ENCODE measurements around the gene JAG2. TPM values are rescaled to one million over a fixed set of nuclear protein-coding genes. Genes with fewer than 3 reads are reported as not detected.

Gene JAG2
- total and polyA plus RNA-seq, 2 of the 4 experiments (the other 2 are of a cell fraction): 0.18 to 0.58 TPM

- BruUV-seq (replicated peaks): no TSS peak
- ATAC-seq (ENCODE audit: low read depth): no peak
- POLR2A ChIA-PET (ENCODE audit: unreplicated experiment): no interaction called here
- Histone ChIP-seq H3K9me1 (ENCODE audit: insufficient read depth, low read length) (no peaks in the 10 kb centered on the region), H4K91ac (ENCODE audit: insufficient read depth, low read depth, low read length) (no peak overlapping the region), H2BK120ac (ENCODE audit: low read depth, low read length) (no peak overlapping the region), H3K9ac (ENCODE audit: low read depth, low read length) (no peak overlapping the region), H2AK9ac (replicated peaks; ENCODE audit: low read depth, low read length, poor library complexity) (no peak overlapping the region), H4K8ac (ENCODE audit: low read depth in 2 of 2, low read length in 2 of 2) (no peak overlapping the region), H2BK20ac (ENCODE audit: low read depth, low read length) (no peak overlapping the region), H2BK15ac (ENCODE audit: low read depth, low read length) (no peak overlapping the region), H3K79me1 (ENCODE audit: low read depth in 1 of 2, low read length in 2 of 2) (no peaks in the 10 kb centered on the region), H2BK5ac (ENCODE audit: low read depth, low read length, poor library complexity, severe bottlenecking) (no peak overlapping the region), H4K20me1 (ENCODE audit: insufficient read depth, low read length) (peaks cover 4% of the 10 kb centered on the region; the same call in 1 of the 2 replicates), H3K4me2 (ENCODE audit: low read depth, low read length) (no peak overlapping the region), H4K5ac (ENCODE audit: low read depth, low read length) (no peak overlapping the region), H3K9me3 (ENCODE audit: control insufficient read depth, insufficient read depth, low read length) (no peaks in the 10 kb centered on the region), H3K4me3 (ENCODE audit: insufficient read depth, low read depth, low read length) (no peak overlapping the region), H2AFZ (replicated peaks; ENCODE audit: low read length, poor library complexity) (no peak overlapping the region), H3K23ac (ENCODE audit: low read depth, low read length) (no peak overlapping the region), H3K4me1 (ENCODE audit: control insufficient read depth, insufficient read depth, low read length) (peaks cover 4% of the 10 kb centered on the region; the same call in 1 of the 2 replicates), H3K27ac (ENCODE audit: insufficient read depth, low read length) (no peak overlapping the region), H3K36me3 (ENCODE audit: control insufficient read depth, insufficient read depth, low read length) (no peaks in the 10 kb centered on the region), H3K18ac (ENCODE audit: low read depth, low read length) (no peak overlapping the region), H2AK5ac (ENCODE audit: low read depth, low read length) (no peak overlapping the region), H3K56ac (ENCODE audit: extremely low read depth, insufficient read depth, low read length) (no peak overlapping the region), H3K4ac (ENCODE audit: low read depth, low read length) (no peak overlapping the region), H3K14ac (replicated peaks; ENCODE audit: low read depth, low read length) (no peak overlapping the region), H3K27me3 (ENCODE audit: control insufficient read depth, insufficient read depth, low read length) (peaks cover 9% of the 10 kb centered on the region; the same call in 1 of the 2 replicates)
- in situ Hi-C loops (cut with MboI; ENCODE audit: low sequenced_read_pairs) (no loop called here), intact Hi-C loops (cut with micrococcal nuclease) (no loop called here), dilution Hi-C loops (cut with HindIII; ENCODE audit: low sequenced_read_pairs, unreplicated experiment) (no loop called here)
- no peak for DNase-seq
- WGBS, 2 experiments (ENCODE audit: extremely low coverage in 2 of 2, insufficient read length in 1 of 2): 71% methylated on average over 1 of the region's 11 CpGs; no CpG with 5 or more reads in 1 of the 2 experiments
- TF ChIP-seq RAD21 (IDR thresholded peaks at IDR 0.05; ENCODE audit: low read length): no peak
- TF ChIP-seq NFE2L2 (IDR thresholded peaks at IDR 0.05; ENCODE audit: low read depth, low read length): no peak
- no peak for TF ChIP-seq FOS (IDR thresholded peaks at IDR 0.05; ENCODE audit: low read depth, low read length)
- TF ChIP-seq RCOR1 (IDR thresholded peaks at IDR 0.05; ENCODE audit: insufficient replicate concordance, low read length): no peak
- TF ChIP-seq MXI1 (IDR thresholded peaks at IDR 0.05; ENCODE audit: borderline replicate concordance, low read depth, low read length): no peak
- TF ChIP-seq, protein P1, sequence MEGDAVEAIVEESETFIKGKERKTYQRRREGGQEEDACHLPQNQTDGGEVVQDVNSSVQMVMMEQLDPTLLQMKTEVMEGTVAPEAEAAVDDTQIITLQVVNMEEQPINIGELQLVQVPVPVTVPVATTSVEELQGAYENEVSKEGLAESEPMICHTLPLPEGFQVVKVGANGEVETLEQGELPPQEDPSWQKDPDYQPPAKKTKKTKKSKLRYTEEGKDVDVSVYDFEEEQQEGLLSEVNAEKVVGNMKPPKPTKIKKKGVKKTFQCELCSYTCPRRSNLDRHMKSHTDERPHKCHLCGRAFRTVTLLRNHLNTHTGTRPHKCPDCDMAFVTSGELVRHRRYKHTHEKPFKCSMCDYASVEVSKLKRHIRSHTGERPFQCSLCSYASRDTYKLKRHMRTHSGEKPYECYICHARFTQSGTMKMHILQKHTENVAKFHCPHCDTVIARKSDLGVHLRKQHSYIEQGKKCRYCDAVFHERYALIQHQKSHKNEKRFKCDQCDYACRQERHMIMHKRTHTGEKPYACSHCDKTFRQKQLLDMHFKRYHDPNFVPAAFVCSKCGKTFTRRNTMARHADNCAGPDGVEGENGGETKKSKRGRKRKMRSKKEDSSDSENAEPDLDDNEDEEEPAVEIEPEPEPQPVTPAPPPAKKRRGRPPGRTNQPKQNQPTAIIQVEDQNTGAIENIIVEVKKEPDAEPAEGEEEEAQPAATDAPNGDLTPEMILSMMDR (conservative IDR thresholded peaks at IDR 0.05; ENCODE audit: low read depth, low read length): no peak
- no peak for TF ChIP-seq POLR2A (IDR thresholded peaks at IDR 0.05; ENCODE audit: low read depth, low read length)
- TF ChIP-seq, protein P2, sequence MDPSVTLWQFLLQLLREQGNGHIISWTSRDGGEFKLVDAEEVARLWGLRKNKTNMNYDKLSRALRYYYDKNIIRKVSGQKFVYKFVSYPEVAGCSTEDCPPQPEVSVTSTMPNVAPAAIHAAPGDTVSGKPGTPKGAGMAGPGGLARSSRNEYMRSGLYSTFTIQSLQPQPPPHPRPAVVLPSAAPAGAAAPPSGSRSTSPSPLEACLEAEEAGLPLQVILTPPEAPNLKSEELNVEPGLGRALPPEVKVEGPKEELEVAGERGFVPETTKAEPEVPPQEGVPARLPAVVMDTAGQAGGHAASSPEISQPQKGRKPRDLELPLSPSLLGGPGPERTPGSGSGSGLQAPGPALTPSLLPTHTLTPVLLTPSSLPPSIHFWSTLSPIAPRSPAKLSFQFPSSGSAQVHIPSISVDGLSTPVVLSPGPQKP (IDR thresholded peaks at IDR 0.05; ENCODE audit: borderline replicate concordance, low read depth, low read length): no peak
- TF ChIP-seq USF2 (IDR thresholded peaks at IDR 0.05; ENCODE audit: low read depth, low read length): no peak
- no peak for TF ChIP-seq CHD1 (IDR thresholded peaks at IDR 0.05; ENCODE audit: low read depth, low read length)
- TF ChIP-seq BHLHE40 (IDR thresholded peaks at IDR 0.05; ENCODE audit: low read depth, low read length): no peak
- no peak for TF ChIP-seq MAZ (IDR thresholded peaks at IDR 0.05; ENCODE audit: borderline replicate concordance, low read depth, low read length)
- CTCF ChIA-PET: interaction anchor here (0.6 kb wide), 1 partner anchor 183 kb away, joined by 8 read pairs; no protein-coding TSS in a partner anchor
These were observed 10.2 kb upstream of the JAG2 start for GRCh38 chr14:105178868-105179140.

Data from IMR-90 (cell line).